Endometrium (tissue), 2 donors: ENCODE results near the gene DCHS2.
A peak's percentile ranks its signal among the peaks of the same experiment; 100 is the strongest.

Experiments used
- FAIRE-seq: peaks from 2 replicates; lab custom pipeline; 2012; peaks lifted over from hg19 to GRCh38; lab: Jason Lieb, UNC
- donor health status: control.
- donor health status: control.

Gene DCHS2

DNA sequence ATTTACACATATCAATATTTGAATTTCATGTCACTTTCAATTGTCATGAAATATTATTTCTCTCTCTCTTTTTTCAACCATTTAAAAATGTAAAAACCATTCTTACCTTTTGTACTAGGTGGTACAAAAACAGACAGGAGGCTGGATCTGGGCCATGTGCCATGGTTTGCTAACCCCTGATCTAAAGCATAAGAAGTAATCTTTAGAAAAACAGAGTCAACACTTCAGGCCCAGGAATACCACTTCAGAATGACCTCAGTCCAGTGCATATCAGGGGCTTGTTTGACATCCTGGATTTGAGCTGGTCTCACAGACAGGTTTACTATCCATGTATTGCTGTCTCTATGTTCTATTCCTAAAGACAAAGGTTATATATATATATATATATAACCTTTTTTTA, 102.5 kb downstream of the DCHS2 start:
- FAIRE-seq, result no peak

DNA sequence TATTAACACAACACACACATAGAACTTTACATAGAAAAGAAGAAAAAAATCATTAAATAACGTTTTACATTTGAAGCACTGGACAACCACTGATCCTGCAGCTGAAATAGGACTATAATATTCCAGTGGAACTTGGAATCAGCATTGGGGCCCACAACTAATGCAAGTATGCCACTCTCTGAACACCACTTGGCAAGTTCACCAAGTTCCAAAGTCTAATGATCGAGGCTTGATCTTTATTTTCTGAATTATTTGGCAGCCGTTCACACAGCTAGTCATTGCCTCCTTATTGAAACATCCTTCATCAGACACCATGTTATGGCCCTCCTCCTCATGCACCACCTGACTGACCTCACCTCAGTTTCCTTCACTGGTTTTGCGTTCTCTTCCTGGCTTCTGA, 107.6 kb downstream of the DCHS2 start:
- no peak for FAIRE-seq

DNA sequence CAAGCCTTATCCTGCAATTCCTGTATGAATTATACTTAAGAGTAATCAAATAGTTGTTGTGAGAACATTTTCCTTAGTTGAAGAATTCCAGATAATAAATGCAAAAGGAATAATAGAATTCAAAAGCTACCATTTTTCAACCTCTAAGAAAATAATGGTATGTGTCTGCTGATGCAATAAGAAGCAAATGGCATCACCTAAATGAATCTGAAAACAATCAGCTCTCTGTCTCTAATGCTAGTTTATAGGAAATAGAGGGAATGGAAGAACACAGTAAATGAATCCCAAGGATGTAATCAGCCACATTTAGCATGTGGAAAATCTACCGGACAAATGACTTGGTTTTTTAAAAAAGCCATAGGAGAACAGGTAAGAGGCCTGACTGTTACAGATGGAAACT, 115.1 kb downstream of the DCHS2 start:
- FAIRE-seq, result no peak

DNA sequence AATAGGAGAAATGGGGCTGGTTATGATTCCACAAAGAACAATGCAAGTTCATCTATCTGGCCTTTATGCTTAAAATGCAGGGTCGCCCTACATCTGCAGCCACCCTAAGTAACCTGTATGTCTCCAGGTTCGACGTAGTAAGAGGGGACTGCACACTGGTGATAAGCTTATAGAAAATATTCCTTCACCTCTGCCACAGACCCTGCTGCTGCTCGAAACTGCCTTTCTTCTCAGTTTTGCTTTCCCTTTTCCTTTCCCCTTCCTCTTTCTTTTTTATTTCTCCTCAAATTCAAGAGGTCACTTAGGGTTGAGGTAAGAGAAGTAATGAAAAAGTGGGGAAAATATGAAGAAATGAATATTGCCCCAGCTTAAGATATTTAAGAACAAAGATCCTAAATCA, 123.5 kb downstream of the DCHS2 start:
- no peak for FAIRE-seq

DNA sequence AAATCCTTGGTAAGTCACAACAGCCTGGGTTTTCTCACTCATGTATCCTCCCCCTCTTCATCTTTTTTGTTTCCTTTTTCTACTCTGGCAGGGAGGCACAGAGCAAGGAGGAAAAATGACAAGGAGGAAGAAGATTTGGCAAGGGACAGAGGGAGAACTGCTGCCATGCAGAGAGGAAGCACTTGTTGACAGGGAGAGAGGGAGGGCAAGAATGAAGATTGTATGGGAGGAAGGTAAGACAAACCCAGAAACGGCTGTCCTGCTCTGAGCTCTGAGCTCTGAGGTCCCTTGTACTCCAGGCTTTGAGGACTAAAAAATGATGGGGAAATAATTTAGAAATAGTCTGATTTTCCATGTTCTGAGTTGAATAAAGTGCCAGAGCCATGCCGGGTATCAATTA, 123.9 kb downstream of the DCHS2 start:
- no peak for FAIRE-seq

DNA sequence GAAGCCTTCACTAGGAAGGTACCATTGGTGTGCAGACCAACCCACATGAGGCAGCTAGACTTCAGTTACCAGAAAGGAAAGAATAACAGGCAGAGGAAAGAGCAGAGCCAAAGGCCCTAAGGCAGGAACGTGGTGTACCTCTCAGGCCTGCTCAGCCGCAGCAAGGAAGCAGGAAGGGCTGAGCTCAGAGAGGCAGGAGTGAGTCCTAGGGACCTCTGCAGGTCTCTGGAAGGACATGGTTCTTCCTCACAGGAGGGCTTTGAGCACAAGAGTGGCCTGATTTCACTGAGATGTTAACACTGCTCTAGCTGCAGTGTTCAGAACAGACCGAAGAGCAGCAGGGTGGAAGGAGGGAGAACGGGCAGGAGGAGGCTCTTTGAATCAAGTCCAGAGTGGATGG, 124.6 kb downstream of the DCHS2 start:
- no peak for FAIRE-seq

DNA sequence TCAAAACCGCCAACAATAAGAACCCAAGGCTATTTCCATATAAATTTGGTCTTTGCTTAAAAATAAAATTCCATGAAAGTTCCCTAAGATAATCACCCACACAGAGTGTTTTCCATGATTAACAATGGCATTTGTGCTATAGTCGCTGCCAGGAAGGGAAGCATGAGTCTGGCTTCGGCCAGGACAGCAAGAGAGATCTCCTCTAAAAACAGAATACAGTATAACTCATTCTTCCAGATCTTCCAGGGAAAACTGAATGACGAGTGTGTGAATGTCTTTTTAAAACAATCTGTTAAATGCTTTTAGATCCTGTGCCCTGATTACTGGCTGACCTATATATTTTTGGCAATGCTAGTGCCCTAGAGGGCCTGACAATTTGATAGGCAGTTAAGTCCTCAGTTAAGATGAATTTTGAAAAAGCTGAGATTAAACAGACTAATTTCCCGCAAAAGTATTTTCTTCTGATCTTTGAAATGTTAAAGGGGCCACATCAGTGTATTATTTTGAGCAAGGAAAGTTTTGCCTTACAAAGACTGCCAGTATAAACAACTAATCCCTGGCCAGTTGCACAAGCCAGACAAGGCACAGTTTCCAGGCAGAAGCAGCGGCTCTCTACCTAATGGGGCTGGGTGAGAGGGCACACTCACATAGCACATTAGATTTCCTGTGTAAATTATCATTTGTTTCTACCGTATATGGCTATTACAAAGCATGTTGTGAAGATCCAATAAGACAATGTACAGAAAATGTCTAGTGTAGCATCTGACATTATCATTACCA, 127.3 kb downstream of the DCHS2 start:
- no peak for FAIRE-seq

DNA sequence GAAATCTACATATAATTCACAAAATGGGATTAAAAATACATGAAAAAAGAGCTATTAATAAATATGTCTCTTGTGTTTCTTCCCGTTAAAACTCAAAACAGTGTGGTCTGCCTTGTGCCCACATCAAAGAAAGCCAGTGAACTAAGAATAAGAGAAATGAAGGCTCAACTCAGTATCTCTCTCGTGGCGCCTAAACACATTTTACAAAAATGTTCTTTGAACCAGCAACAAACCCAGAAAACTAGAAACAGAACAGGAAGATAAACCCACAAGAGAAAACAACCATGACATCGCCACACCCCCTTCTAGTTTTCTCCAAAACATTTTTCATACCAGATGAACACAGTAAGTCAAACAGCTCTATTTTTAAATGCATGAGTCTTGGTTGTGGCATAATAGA, 130.1 kb downstream of the DCHS2 start:
- no peak for FAIRE-seq

DNA sequence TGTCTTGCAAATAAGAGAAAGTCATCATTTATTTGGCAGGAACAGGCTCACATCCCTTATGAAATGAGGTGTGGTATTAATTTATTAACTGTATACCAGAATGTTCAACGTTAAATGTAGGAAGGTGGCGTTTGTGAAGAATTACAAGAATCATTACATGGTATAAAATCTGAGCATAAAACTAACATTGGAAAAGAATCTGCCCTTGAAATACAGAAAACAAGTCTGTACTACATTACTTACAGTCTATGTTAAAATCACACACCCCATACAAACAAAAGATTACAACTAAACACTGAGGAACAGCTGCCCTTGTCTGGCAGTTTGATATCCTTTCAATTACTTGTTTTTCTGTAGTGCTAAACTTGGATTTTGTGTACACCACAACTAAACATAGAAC, 131.1 kb downstream of the DCHS2 start:
- no peak for FAIRE-seq

DNA sequence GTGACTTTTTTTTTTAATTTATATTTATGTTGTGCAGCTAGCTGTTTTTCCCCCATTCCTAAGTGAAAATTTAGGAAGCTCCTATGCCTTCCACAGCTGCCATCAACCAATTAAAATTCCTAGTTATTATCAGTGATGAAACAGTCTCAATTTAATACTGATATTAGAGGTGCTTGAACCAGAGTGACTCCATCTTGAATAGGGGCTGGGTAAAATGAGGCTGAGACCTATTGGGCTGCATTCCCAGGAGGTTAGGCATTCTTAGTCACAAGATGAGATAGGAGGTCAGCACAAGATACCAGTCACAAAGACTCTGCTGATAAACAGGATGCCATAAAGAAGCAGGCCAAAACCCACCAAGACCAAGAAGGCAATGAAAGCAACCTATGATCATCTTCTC, 136.7 kb downstream of the DCHS2 start:
- no peak for FAIRE-seq

DNA sequence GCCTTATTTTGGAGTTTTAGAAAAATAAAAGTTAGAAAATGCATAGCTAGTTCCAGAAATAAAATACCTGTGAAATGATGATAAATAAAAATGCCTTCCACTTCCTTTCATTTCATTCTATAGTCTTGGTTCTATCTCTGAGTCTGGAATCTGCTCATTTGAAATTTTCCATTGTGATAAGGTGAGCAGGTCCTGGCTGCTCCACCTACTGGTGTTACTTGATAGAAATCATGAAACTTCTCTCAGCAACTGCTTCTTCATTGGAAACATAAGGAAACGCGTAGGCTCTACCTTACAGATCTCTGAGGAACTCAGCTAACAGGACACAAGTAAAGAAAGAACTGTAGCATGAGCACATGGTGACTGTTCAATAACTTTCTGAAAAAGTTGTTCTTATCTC, 141.8 kb downstream of the DCHS2 start:
- no peak for FAIRE-seq

DNA sequence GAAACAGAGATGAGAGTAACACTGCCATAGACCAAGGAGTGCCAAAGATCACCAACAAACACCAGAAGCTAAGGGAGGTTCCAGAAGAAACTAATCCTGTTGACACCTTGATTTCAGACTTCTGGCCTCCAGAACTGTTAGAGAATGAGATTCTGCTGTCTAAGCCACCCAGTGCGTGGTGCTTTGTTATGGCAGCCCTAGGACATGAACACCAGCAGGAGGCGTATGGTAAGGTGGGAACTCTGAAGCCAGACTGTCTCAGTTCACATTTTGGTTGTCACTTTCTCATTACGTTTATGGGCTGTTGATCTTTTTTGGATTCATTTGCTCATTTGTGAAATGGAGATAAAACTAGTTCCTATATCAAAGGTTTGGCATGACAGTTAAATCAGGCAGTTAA, 142.9 kb downstream of the DCHS2 start:
- no peak for FAIRE-seq

DNA sequence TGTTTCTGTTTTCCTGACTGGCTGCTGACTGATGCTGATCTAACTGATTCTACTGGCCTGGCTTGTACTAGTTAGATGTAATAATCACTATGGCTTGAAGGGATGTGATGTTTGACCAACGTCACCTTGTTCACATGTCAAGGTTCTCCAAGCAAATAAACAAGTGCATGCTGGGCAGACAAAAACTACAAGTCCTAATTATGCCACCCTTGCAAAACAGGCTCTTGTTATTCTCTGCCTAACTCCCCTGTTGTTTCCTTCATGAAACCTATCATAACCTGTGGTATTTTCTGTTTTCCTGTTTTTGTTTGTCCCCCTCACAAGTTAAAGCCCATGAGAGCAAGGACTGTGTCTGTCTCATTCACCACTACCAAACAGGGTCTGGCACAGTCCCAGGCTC, 146.2 kb downstream of the DCHS2 start:
- FAIRE-seq, result no peak

DNA sequence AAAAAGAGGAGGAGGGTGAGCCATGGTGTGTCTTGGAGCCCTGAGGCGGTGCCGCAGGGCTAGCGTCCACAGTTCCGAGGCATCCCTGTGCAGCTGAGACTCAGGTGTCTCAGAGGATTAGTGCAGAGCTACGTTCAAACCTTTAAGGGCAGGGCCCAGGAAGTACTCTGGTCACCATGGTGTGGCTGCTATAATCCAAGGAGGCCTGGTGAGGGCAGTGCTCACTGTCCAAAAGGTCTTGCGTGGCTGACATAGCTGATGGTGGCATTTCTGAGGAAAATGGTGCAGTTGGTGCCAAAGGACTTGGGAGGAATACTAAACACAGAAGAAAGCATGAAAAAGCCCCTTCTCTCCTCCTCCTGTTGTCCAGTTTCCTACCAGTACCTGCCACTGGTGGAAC, 146.9 kb downstream of the DCHS2 start:
- FAIRE-seq, result no peak

DNA sequence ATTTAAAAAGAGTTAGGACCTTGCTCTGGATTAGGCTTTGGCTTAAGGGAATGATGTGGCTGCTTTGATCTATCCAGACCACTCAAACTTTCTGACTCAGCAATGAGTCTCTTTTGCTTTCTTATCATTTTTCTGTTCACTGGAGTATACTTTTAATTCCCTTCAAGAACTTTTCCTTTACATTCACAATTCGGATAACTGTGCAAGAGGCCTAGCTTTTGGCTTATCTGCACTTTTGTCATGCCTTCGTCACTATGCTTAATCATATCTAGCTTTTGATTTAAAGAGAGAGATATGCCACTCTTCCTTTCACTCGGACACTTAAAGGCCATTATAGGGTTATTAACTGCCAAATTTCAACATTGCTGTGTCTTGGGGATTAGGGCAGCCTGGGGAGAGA, 147.9 kb downstream of the DCHS2 start:
- no peak for FAIRE-seq

DNA sequence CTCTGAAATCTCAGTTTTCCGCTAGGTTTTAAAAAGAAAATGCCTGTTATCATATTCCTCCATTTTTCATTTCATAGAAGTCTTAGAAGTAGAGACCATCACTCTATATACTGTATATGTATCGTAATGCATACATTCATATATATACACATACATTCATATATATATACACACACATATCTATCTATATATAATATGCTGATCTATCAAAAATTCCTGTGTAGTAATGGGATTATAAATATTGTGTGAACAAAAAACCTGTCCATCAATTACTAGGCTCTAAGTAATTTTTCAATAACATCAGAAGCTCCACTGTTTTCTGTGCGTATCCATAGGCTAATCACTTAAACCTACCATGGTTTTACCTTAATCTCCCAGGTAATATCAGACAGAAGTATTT, 150.2 kb downstream of the DCHS2 start:
- no peak for FAIRE-seq

DNA sequence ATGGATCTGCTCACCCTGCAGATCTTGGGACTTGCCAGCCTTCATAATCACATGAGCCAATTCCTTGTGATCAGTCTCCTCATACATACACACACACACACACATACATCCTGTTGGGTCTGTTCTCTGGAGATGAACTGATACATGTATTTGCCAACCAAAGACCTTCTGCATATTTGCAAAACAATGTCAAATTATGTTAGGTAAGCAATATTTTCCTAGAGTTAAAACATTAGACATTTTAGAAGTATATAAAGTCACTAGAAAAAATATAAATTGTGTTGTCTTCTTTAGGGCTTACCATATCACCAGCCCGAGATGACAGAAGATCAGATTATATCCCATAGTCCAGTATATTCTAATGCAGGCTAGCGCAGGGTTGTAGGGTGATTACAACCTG, 156.0 kb downstream of the DCHS2 start:
- FAIRE-seq, result no peak

DNA sequence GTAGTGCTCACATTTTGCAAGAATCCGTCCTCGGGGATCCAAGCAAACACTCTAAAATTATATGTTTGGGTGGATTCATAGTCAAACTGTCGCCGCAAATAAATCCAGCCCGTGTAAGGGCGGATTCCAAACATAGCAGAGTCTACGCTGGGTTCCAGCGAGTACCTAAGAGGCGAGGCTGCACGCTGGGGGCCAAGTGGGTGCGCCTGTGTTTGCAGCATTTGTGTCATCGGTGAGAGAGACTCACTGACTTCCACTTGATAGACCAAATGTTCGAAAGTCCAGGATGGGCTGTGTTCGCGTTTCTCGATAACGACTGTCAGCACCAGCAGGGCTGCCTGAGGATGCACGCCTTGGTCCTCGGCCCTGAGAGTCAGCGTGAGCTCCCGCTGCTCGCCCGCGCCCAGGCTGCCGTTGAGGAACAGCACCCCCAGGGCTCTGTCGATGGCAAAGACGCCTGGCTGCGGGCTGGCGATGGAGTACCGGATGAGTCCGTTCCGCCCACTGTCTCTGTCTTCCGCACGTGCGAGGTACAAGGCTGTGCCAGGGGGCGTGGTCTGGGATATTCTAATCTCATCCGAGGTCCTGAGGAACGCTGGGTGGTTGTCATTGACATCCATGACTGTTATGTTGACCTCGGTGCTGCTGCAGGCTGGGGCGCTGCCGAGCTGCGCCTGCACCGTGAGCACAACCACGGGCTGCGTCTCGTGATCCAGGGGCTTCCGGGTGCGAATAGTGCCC, 158.7 kb downstream of the DCHS2 start:
- FAIRE-seq, result no peak

DNA sequence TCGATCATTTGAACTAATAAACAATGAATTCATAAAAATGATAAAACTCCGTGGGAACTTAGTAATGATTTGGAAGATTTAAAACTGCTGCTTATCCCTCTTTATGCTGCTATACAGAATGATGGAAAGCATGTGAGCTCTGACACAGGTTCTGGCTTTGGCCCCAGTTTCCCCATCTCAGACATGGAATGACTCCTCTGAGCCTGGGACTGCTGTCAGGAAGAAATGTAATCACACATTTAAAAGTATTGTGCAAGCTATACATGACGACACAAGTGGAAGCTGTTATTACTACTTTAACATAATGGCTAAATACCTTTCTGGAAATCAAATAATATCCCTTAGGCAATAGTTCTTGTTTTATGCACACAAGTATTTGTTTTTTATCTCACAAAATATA, 161.7 kb downstream of the DCHS2 start:
- FAIRE-seq, result no peak

DNA sequence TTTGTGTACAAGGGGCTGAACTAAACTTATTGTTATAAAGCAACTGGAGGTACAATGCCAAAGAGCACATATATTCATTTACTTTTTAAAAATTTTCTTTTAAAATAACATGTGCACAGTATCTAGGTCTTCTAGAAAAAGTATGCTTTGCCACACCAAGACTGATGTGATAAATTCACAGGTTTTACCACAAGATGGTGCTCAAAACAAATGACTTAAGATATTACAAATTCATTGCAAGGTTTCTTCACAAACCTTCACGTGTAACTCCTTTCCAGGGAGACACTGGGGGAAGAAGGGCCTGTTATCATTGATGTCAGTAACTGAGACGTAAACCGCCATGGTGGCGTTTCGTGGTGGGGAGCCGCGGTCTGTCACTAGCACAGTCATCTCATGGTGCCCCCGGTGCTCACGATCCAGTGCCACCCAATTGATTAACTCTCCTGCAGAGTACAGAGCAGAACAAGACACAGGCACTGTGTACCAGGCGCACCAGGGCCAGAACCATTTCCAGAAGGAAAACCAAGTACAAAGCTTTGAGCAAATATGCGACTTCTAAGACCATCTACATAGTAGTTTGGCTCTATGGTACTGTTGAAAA, 162.2 kb downstream of the DCHS2 start:
- FAIRE-seq, result peak; percentile 71

DNA sequence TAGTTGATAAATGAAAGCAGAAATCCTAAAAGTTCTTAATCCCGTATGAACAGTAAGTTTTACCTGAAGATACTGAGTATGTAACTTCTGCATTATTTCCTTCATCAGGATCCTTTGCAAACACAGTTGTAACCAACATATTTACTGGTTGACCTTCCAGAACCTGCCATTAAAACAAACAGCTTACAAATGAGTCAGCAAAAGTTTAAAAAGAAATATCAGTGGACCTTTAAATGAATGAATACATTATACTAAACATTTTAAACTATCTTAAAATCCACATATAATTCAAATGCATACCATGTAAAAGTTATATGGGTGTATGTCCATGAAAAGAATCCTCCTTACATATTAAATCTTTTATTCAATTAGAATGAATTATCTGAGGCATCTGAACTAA, 163.6 kb downstream of the DCHS2 start:
- FAIRE-seq, result no peak

DNA sequence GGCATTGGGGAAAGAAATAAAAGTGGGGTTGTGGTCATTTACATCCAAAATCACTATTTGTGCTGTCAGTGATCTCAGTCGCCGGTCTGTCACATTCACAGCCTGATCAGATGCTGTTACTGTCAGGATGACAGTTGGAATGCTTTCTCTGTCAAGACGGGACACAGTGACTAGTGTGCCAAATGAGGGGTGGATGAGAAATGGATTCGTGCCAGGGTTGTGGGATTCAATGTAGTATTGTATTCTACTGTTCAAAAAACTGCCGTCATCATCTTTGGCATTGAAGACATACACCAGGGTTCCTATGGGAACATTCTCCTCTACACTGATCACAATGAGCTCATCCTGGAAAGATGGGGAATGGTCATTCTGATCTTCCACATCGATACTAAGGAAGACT, 171.1 kb downstream of the DCHS2 start:
- FAIRE-seq, result no peak

DNA sequence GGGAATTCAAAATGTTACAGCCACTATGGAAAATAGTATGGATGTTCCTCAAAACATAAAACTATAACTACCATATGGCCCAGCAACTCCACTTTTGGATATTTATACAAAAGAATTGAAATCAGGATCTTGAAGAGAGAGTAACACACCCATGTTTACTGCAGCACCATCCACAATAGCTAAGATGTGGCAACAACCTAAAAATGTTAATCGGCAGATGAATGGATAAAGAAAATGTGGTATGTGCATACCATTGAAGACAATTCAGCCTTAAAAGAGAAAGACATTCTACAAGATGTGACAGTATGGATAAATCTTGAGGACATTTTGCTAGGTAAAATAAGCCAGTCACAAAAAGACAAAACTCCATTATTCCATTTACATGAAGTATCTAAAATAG, 171.9 kb downstream of the DCHS2 start:
- no peak for FAIRE-seq
